Measurements from ENCODE around the gene SEZ6L. TPM values are rescaled to one million over a fixed set of nuclear protein-coding genes. Genes with fewer than 3 reads are reported as not detected.

Gene SEZ6L
- total RNA-seq, 1 experiment from 2014 or later, result not detected

DNA sequence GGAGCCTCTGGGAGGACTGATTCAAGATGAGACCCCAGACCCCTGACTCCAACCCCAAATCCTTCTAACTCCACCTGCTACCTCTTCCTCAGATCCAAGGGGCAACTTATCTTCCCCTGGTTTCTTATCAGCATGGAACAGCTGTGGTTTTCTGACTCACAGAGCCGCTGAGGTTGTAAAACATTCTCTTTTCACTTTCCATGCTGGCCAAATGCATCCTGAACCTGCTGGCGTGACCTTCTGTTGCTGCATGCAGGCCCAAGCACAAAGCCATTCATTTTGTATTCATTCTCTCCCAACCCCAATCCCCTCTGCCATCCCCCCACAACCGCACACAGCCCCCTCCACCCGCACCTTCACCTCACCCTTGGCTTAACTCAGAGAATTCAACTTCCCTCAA is 70.3 kb downstream of the SEZ6L start:
- Histone ChIP-seq H2AFZ (ENCODE audit: low read length) (no peak overlapping the region), H3K79me2 (ENCODE audit: low read length) (no peaks in the 10 kb centered on the region), H3K27ac (ENCODE audit: low read length) (no peak overlapping the region), H3K4me1 (ENCODE audit: insufficient read depth, low read length) (no peaks in the 10 kb centered on the region), H3F3A (ENCODE audit: low read length, unreplicated experiment) (no peaks in the 10 kb centered on the region), H3K9me3 (ENCODE audit: low read length) (no peaks in the 10 kb centered on the region), H3K4me3 (ENCODE audit: low read length) (no peak overlapping the region), H3K9ac (ENCODE audit: low read length) (no peak overlapping the region), H3K4me2 (ENCODE audit: low read length) (no peak overlapping the region), H4K20me1 (ENCODE audit: low read length) (no peaks in the 10 kb centered on the region), H3K36me3 (ENCODE audit: low read depth, low read length) (no peaks in the 10 kb centered on the region), H3K9me2 (replicated peaks; ENCODE audit: low read length) (no peaks in the 10 kb centered on the region), H3K27me3 (ENCODE audit: low read length) (peaks cover 6% of the 10 kb centered on the region; the same call in 1 of the 2 replicates)
- no peak for DNase-seq
- ATAC-seq, result no peak
- intact Hi-C loops (cut with micrococcal nuclease), result no loop called here
- ChIA-PET POLR2A (ENCODE audit: unreplicated experiment) (no interaction called here), CTCF (no interaction called here)
- BruUV-seq (replicated peaks), result no TSS peak
- TF ChIP-seq EZH2phosphoT487 (IDR thresholded peaks at IDR 0.05; ENCODE audit: borderline replicate concordance, low read length), result no peak
- TF ChIP-seq, protein P1, sequence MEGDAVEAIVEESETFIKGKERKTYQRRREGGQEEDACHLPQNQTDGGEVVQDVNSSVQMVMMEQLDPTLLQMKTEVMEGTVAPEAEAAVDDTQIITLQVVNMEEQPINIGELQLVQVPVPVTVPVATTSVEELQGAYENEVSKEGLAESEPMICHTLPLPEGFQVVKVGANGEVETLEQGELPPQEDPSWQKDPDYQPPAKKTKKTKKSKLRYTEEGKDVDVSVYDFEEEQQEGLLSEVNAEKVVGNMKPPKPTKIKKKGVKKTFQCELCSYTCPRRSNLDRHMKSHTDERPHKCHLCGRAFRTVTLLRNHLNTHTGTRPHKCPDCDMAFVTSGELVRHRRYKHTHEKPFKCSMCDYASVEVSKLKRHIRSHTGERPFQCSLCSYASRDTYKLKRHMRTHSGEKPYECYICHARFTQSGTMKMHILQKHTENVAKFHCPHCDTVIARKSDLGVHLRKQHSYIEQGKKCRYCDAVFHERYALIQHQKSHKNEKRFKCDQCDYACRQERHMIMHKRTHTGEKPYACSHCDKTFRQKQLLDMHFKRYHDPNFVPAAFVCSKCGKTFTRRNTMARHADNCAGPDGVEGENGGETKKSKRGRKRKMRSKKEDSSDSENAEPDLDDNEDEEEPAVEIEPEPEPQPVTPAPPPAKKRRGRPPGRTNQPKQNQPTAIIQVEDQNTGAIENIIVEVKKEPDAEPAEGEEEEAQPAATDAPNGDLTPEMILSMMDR (conservative IDR thresholded peaks at IDR 0.05; ENCODE audit: low read depth, low read length), result no peak
- no peak for TF ChIP-seq EZH2 (IDR thresholded peaks at IDR 0.05; ENCODE audit: low read length, unreplicated experiment)

DNA sequence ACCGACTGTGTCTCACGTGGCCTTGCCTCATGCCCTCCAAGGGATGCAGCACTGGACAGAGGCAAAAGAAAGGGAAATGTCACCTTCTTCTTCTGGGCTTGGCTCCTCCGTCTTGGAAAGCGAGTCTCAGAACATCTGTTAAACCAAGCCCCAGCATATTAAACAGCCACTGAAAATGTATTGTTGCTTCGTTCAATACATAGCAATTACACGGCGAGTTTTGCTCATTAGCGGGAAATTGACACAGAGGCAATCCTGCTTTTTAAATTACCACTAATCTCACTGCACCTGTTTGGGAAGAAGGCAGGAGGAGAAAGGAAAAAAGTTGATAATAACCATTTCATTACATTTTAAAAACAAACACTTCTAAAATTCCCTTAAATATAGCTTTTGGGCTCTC is 72.1 kb downstream of the SEZ6L start:
- Histone ChIP-seq H3K27ac (ENCODE audit: low read length) (no peak overlapping the region), H3K36me3 (ENCODE audit: low read depth, low read length) (no peaks in the 10 kb centered on the region), H3K9ac (ENCODE audit: low read length) (no peak overlapping the region), H2AFZ (ENCODE audit: low read length) (no peak overlapping the region), H3K4me2 (ENCODE audit: low read length) (no peak overlapping the region), H4K20me1 (ENCODE audit: low read length) (no peaks in the 10 kb centered on the region), H3K79me2 (ENCODE audit: low read length) (no peaks in the 10 kb centered on the region), H3K9me3 (ENCODE audit: low read length) (no peaks in the 10 kb centered on the region), H3F3A (ENCODE audit: low read length, unreplicated experiment) (no peaks in the 10 kb centered on the region), H3K27me3 (ENCODE audit: low read length) (peaks cover 13% of the 10 kb centered on the region), H3K4me3 (ENCODE audit: low read length) (no peak overlapping the region), H3K9me2 (replicated peaks; ENCODE audit: low read length) (no peaks in the 10 kb centered on the region), H3K4me1 (ENCODE audit: insufficient read depth, low read length) (no peaks in the 10 kb centered on the region)
- BruUV-seq (replicated peaks), result no TSS peak
- ChIA-PET POLR2A (ENCODE audit: unreplicated experiment) (no interaction called here), CTCF (interaction anchor here (0.6 kb wide), 1 partner anchor 12 kb away, joined by 3 read pairs; no protein-coding TSS in a partner anchor)
- DNase-seq (no peak), ATAC-seq (no peak)
- intact Hi-C loops (cut with micrococcal nuclease), result no loop called here
- TF ChIP-seq, protein P1 (conservative IDR thresholded peaks at IDR 0.05; ENCODE audit: low read depth, low read length), result no peak

DNA sequence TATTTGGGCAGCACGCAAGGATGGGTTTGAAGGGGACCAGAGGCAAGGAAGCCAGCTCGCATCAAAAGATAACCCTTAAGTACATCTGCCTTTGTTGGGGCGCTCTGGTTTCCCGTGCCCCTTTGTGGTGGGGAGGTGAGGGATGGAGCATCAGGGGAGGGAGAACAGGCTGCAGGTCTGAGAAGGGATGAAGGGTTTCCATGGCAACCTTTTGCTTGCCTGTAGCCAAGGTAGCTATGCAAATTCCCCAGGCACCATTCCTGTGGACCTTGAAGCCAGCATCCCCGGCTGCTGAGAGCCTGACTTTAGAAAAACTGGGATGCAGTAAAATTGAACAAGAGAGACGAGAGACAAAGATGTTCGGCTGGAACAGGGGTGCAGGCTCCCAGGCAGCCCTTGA is 75.7 kb downstream of the SEZ6L start:
- Histone ChIP-seq H3K36me3 (ENCODE audit: low read depth, low read length) (no peaks in the 10 kb centered on the region), H3K79me2 (ENCODE audit: low read length) (no peaks in the 10 kb centered on the region), H3K4me2 (ENCODE audit: low read length) (no peak overlapping the region), H3K27ac (ENCODE audit: low read length) (no peak overlapping the region), H2AFZ (ENCODE audit: low read length) (no peak overlapping the region), H3K27me3 (ENCODE audit: low read length) (peaks cover 19% of the 10 kb centered on the region), H3K4me3 (ENCODE audit: low read length) (no peak overlapping the region), H3F3A (ENCODE audit: low read length, unreplicated experiment) (no peaks in the 10 kb centered on the region), H3K9me2 (replicated peaks; ENCODE audit: low read length) (no peaks in the 10 kb centered on the region), H3K9ac (ENCODE audit: low read length) (no peak overlapping the region), H4K20me1 (ENCODE audit: low read length) (no peaks in the 10 kb centered on the region), H3K9me3 (ENCODE audit: low read length) (no peaks in the 10 kb centered on the region), H3K4me1 (ENCODE audit: insufficient read depth, low read length) (no peaks in the 10 kb centered on the region)
- intact Hi-C loops (cut with micrococcal nuclease), result no loop called here
- CTCF ChIA-PET, result no interaction called here
- ATAC-seq (no peak), DNase-seq (no peak)
- TF ChIP-seq EZH2 (IDR thresholded peaks at IDR 0.05; ENCODE audit: low read length, unreplicated experiment) (no peak), EZH2phosphoT487 (IDR thresholded peaks at IDR 0.05; ENCODE audit: borderline replicate concordance, low read length) (no peak)
- TF ChIP-seq, protein P1 (conservative IDR thresholded peaks at IDR 0.05; ENCODE audit: low read depth, low read length), result no peak
- no TSS peak for BruUV-seq (replicated peaks)
- POLR2A ChIA-PET (ENCODE audit: unreplicated experiment), result no interaction called here
